ENCODE measurements around the gene R3HDM2.
"Not testable (repeated sequence)": the region's sequence is repeated elsewhere in the genome, so short reads cannot be mapped to it uniquely, and the experiment has no call there.

The R3HDM2 gene

GRCh38 chr12:57370696-57371095 is 60.1 kb downstream of the R3HDM2 start:
- DNase-seq, result no peak

DNA sequence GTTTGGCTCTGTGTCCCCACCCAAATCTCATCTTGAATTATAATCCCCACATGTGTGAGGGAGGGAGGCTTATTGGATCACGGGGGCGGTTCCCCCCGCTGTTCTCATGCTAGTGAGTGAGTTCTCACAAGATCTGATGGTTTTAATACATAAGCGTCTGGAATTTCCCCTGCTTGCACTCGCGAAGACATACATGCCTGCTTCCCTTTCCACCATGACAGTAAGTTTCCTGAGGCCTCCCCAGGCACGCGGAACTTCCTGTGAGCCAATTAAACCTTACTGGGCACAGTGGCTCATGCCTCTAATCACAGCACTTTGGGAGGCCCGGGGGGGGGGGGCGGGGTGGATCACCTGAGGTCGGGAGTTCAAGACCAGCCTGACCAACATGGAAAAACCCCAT is 60.8 kb downstream of the R3HDM2 start:
- no peak for DNase-seq

DNA sequence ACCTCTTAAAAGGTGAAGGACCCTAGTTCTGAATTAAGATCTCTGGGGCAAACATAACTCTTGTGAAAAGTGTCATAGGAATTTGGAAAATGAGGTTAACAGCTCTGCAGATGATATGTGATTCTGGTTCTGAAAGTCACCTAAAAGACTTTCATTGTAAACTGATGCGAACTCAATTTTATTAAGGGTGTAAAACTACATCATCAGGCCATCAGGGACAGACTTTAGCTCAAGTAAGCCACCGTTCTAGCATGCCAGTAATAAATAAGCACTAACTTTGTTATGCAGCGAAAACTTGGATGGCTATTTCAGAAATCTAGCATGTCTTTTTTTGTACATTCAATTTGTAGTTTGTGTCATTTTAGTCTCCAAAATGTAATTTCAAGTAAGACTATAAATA is 61.6 kb downstream of the R3HDM2 start:
- DNase-seq, result no peak

- no peak for DNase-seq
Observed at GRCh38 chr12:57368349-57369095, 62.3 kb downstream of the R3HDM2 start.

- no peak for DNase-seq
Observed at GRCh38 chr12:57367121-57367520, 63.7 kb downstream of the R3HDM2 start.

DNA sequence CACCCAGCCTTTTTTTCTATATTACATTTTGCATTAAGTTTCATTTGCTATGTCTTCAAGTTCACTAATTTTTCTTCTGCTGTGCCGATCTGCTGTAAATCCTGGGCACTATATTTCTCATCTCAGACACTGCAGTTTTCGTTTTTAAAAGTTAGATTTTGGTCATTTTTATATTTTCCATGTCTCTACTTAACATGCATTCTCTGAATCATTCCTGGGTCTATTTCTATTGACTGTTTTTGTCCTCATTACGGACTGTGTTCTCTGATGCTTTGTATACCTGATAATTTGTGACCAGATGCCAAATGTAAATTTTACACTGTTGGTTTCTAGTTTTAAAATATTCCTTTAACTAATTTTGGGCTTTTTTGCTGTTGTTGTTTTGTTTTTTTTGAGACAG is 64.5 kb downstream of the R3HDM2 start:
- no peak for DNase-seq

DNA sequence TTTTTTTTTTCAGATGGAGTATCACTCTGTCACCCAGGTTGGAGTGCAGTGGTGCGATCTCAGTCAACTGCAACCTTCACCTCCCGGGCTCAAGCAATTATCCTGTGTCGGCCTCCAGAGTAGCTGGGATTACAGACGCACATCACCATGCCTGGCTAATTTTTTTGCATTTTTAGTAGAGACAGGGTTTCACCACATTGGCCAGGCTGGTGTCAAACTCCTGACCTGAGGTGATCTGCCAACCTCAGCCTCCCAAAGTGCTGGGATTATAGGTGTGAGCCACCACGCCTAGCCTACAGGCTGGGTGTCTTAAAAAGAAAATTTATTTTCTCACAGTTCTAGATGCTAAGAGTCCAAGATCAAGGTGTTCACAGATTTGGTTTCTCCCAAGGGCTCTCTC is 66.7 kb downstream of the R3HDM2 start:
- not testable (repeated sequence) for DNase-seq

DNA sequence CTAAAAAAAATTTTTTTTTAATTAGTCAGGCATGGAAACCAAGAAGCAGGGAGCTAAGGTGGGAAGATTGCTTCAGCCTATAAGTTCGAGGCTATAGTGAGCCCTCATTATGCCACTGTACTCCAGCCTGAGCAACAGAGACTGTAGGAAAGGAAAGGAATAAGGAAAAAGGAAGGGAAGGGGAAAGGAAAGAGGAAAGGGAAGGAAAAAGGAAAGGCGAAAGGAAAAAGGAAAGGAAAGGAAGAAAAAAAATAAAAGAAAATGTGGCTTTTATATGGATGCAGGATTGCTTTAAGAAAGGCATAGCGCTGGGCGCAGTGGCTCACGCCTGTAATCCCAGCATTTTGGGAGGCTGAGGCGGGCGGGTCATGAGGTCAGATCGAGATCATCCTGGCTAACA is 70.4 kb downstream of the R3HDM2 start:
- no peak for DNase-seq

DNA sequence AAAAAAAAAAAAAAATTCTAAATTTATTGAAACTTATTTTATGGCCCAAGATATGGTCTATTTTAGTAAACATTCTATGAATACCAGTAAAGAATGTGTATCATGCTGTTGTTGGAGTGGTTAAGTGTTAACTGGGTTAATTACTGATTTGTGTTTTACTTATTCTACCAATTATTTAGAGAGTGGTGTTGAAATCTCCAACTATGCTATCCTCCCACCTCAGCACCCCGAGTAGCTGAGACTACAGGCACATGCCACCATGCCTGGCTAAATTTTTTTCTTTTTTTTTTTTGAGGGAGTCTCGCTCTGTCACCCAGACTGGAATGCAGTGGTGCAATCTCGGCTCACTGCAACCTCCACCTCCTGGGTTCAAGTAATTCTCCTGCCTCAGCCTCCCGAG is 72.2 kb downstream of the R3HDM2 start:
- no peak for DNase-seq

DNA sequence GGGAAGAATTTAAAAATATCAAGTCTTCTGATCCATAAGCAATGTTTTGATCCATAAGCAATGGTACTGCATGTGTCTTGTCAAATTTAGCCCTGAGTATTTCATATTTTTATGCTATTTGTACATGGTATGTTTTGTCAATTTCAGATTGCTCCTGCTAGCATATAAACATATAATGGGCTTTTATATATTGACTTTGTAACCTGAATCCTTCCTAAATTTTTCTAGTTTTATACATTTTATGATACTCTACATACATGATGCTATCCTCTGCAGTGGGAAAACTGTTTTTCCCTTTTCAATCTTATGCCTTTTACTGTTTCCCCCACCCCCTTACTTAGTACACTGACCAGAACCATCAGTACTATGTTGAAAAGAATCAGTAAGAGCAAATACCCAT is 75.1 kb downstream of the R3HDM2 start:
- no peak for DNase-seq

DNA sequence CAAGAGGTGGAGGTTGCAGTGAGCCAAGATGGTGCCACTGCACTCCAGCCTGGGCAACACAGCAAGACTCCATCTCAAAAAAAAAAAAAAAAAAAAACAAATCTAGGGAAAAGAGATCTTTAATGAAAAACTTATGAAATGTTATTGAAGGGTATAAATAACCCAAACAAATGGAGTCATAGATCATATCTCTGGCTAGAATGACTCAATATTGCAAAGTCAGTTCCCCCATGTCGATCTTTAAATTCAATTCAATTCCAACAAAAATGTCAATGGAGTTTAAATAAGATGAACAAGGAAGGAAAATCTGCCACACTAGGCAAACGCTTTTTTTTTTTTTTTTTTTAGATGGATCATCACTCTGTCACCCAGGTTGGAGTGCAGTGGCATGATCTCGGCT is 78.7 kb downstream of the R3HDM2 start:
- DNase-seq, result no peak

DNA sequence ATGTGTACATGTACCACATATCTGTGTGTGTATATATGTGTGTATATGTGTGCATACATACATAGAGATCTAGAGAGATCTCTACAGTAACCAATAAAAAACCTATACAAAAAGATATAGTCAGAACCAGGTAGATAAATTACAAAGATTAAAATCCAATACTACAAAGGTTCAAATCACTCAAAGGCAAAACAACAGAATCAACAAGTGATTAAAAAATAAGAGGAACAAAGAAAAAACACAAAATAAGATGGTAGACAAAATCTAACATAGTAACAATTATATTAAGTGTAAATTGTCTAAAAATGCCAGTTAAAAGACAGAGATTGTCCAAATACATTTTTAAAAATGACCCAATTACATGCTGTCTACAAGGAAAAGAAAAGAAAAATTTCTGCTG is 83.6 kb downstream of the R3HDM2 start:
- DNase-seq, result no peak

DNA sequence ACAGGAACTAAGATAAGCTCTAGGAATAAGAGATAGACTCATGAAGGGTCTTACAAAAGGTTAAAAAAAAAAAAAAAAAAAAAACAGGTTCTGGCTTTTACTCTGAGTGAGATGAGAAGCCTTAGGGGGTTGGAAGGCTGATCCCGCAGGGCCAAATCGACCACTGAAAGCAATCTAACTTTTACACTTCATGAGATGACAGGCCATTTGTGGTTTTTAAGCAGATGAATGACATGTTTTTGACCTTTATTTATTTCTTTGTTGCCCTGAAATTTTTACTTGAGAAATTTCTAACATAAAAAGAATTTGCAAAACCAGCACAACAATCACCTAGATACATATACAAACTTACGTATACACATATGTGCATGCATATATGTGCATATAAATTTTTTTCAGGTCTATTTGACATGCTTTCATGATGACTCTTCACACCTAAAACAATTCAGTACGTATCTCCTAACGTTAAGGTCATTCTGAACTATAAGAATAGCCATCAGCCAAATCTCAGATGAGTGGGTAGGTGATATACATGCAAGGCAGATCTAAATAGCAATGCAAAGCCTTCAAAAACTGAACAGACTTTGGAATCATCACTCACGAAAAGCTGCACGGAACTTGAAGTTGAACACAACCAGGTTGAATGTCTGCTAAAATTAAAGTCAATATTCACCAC is 87.0 kb downstream of the R3HDM2 start:
- DNase-seq, result no peak

DNA sequence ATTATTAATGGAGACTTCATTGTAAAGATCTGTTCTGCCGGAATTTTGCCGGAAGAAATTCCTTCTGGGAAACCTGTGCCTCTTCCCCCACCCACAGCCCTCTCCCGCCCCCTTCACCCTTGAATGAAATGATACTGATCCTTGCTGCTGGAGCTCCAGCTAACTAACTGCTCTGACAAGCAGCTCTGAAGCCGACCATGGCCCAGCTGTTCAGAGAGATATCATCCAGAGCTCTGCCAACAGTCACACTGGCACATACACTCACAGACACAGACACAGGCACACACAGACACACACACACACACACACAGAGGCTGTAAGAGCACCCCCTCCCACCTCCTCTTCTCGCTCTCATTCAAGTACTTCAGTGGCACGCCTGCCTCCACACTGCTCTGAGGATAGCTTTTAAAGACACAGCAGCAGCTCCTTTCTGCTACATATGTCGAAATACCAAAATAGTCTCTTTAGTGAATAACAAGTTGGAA is 88.6 kb downstream of the R3HDM2 start:
- DNase-seq, result no peak

GRCh38 chr12:57341275-57341990 is 89.4 kb downstream of the R3HDM2 start:
- no peak for DNase-seq

GRCh38 chr12:57340104-57340503 is 90.7 kb downstream of the R3HDM2 start:
- no peak for DNase-seq

DNA sequence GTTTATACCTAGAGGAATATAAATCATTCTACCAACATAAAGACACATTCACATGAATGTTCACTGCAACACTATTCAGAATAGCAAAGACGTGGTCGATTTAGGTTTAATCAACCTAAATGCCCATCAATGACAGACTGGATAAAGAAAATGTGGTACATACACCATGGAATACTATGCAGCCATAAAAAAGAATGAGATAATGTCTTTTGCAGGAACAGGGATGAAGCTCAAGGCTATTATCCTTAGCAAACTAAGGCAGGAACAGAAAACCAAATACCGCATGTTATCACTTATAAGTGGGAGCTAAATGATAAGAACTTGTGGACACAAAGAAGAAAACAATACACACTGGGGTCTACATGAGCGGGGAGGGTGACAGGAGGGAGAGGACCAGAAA is 94.5 kb downstream of the R3HDM2 start:
- not testable (repeated sequence) for DNase-seq

- DNase-seq, result no peak
Observed at GRCh38 chr12:57334219-57334618, 96.6 kb downstream of the R3HDM2 start.

DNA sequence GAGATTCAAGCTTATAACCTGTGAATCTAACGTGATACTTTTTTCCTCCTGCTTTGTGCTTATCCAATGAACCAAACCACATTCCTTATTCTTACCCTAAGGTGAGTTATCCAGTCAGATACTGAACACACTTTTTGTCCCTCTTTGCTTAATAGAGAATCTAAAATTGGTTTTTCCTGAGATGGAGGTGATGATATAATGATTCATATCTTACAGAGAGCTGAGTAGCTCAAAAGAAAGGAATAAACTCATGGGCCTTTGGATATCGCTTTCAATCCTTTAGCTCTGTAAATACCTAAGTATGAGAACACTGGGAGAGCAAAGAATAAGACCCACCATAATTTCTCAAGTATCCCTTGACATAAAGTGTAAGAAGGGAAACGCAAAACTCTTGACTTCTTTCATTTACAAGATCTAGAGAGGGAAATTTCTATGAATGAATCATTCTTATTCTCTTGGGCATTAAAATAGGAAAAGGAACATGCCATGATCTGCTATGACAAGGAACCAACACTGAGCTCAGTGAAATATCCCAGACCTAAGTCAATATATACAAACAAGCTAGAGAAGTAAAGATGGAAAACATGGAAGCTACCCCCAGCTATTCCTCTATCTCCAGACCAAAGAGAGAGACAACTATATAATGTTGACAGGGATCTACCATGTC is 98.1 kb downstream of the R3HDM2 start:
- no peak for DNase-seq

GRCh38 chr12:57330992-57331391 is 99.9 kb downstream of the R3HDM2 start:
- DNase-seq, result no peak

GRCh38 chr12:57329219-57329618 is 101.6 kb downstream of the R3HDM2 start:
- DNase-seq, result no peak

GRCh38 chr12:57325395-57325794 is 105.4 kb downstream of the R3HDM2 start:
- DNase-seq, result no peak

DNA sequence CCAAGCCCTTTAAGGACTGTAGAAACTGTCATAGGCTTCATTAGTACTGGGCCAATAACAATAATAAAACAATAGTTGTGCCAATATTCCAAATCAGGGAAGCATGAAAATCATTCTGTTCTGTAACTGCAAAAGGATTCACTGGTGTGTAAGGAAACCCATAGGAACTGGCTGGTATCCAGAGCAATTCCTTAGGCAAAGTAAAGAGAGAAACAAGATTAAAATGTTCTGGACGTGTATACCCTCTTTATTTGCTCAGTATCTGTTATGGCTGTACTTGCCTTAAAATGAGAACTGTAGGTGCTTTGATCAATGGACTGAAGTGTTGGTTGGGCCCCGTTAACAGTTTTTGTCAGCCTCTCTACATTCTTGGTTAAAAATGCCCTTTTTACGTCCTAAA is 107.4 kb downstream of the R3HDM2 start:
- DNase-seq, result no peak

Measured in NCI-H1105 (cell line).